HG02610 (cell line): ENCODE measurements around the gene POLR3K.

Experiments
- ATAC-seq: cut with Tn5 transposase; IDR thresholded peaks from one replicate; pipeline ENCODE4 v1.9.1; 2021; ENCODE audit warnings: mild to moderate bottlenecking, moderate library complexity; ENCODE audit not compliant: unreplicated experiment

POLR3K gene

GRCh38 chr16:79151-80054 is 26.0 kb upstream of the POLR3K start:
- no peak for ATAC-seq

- ATAC-seq = peak; percentile 11
Observed at GRCh38 chr16:78444-79150, 25.2 kb upstream of the POLR3K start.

- ATAC-seq = peak; percentile 74
Observed at GRCh38 chr16:77807-78443, 24.5 kb upstream of the POLR3K start, which contains the start of gene MPG. Gene MPG, plus strand, starts transcription at chr16:78225. Its CDS starts 85 bp downstream, at chr16:78310.

GRCh38 chr16:77273-77806 is 23.9 kb upstream of the POLR3K start:
- peak; percentile 17 for ATAC-seq

- no peak for ATAC-seq
Observed at GRCh38 chr16:76535-77272, 23.3 kb upstream of the POLR3K start.

DNA sequence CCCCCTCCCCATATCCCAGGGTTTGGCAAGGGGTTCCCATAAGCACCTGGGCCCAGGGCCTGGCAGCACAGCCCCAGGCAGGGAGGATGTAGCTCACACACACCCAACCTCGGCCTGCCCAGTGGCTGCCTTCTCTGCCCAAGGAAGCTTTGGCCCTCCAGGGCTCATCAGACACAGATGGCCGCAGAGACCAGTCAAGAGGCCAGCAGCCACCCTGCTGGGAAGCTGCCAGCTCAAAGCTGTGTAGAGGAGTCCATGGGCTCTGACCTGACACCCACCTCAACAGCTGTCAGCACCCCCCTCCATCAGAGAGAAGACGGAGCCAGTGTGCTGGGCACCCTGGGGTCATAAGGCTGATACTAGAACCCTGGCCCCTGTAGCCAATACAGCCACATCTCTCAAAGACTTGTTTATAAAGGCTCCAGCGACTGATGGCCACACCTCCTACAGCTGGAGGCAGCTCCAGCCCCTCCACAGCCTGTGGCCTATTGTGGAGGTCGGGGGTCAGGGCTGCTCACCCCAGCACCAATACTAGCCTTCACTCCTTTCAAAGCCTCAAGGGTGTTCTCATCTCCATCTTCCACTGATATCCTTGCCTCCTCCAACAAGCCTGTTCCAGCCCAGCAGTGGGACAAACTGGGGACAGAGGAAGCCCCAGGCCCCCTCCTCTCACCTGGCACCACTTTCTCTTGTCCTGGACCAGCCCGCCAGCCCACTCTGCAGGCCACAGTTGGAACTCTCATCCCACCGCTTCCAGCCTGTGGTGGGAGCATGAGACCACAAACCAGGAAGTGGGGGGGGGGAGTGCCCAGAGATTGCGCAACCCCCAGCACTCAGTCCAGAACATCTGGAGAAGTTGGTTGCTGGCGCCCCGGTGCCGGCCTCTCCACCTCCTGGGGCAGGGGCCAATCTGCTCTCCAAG is 22.4 kb upstream of the POLR3K start:
- ATAC-seq = no peak

DNA sequence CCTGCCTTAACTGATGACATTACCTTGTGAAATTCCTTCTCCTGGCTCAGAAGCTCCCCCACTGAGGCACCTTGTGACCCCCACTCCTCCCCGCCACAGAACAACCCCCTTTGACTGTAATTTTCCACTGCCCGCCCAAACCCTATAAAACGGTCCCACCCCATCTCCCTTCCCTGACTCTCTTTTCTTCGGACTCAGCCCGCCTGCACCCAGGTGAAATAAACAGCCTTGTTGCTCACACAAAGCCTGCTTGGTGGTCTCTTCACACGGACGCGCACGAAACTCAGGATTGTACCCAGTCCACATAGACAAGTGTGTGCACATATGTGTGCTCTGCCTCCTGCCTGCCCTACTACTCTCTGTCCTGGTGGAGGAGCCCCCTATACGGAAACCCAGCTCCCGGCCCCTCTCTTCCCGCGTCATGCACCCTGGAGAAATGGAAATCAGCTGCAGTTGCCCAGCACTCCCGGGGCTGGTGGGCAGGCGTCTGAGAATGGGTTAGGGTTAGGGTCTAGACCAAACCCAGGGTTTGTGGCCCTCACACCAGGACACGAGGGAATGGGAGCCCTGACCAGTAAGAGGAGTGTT is 21.4 kb upstream of the POLR3K start:
- ATAC-seq = no peak

DNA sequence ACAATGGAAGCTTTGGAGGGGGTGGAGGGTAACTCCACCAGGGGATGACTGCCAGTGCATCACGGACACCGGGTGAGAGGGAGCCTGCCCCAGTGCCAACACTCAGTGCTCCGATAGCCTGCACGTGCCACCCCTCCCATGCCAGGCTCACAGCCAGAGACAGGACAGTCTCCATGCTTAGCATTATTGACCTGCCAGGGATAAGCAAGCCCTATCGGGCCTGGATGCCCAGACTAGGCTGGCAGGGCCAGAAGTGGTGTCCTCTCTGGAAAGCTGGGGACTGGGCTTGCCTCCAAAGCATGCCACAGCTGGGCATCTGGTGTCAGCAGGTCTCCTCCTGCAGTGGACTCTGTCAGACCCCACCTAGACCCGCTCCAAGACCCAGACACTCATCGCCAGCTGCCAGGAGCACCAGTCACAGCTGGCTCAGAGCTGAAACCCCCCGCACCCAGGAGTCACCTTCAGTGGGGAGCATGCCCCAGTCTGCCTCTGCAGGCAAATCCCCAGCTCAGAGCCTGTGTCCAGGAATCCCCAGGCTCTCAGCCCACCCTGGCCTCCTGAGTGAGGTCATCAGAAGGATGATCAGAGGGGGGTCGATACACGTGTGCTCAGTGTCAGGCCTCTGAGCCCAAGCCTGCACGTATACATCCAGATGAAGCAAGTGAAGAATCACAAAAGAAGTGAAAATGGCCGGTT is 20.8 kb upstream of the POLR3K start:
- no peak for ATAC-seq

GRCh38 chr16:72561-73548 is 19.4 kb upstream of the POLR3K start, which contains the start of gene RHBDF1:
Gene RHBDF1, minus strand, starts transcription at chr16:72631. Its CDS starts 7,616 bp downstream, at chr16:65015.
- no peak for ATAC-seq

DNA sequence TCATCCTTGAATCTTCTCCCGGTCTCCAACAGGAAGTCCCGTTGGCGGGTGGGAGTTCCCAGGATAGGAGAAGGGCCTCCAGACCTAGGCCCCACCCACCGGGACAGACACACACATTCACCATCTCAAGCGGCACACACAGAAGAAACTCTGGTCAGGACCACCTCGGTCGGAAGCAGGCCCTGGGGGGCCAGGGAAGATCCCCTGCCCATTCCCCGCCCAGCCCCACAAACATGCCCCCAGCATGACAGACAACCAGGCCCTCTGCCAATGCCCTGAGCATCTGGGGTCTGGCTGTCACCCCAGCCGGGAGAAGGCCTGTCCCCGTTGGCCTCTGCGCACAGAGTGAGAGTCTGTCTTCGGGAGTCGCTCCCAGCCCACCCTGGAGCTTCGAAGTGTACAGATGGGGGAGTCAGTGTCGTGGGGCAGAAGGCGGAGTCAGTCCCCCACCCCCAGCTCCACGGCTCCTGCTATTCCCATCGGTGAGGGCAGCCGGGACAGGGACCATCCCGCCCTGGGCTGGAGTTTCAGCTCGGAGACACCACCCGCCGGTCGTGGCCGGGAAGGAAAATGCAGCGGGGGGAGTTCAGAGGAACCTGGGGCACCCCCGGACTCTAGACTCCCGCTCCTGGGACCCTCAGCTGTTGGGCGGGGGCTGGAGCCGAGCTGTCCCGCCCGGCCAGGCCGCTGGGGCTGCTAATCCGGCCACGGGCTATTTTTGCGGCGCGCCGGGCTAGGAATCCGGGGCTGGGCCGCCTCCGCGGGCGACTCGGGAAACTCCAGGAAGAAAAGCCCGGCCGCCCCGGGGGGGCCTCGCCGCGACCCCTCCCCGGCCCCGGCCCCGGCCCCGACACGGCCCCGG is 18.4 kb upstream of the POLR3K start:
- no peak for ATAC-seq

- ATAC-seq = no peak
Observed at GRCh38 chr16:71210-71539, 17.8 kb upstream of the POLR3K start.

DNA sequence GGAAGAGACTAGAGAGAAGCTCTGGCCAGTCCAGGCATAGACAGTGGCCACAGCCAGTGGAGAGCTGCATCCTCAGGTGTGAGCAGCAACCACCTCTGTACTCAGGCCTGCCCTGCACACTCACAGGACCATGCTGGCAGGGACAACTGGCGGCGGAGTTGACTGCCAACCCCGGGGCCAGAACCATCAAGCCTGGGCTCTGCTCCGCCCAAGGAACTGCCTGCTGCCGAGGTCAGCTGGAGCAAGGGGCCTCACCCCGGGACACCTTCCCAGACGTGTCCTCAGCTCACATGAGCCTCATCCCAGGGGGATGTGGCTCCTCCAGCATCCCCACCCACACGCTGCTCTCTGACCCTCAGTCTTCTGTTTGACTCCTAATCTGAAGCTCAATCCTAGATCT is 15.8 kb upstream of the POLR3K start:
- ATAC-seq = no peak

DNA sequence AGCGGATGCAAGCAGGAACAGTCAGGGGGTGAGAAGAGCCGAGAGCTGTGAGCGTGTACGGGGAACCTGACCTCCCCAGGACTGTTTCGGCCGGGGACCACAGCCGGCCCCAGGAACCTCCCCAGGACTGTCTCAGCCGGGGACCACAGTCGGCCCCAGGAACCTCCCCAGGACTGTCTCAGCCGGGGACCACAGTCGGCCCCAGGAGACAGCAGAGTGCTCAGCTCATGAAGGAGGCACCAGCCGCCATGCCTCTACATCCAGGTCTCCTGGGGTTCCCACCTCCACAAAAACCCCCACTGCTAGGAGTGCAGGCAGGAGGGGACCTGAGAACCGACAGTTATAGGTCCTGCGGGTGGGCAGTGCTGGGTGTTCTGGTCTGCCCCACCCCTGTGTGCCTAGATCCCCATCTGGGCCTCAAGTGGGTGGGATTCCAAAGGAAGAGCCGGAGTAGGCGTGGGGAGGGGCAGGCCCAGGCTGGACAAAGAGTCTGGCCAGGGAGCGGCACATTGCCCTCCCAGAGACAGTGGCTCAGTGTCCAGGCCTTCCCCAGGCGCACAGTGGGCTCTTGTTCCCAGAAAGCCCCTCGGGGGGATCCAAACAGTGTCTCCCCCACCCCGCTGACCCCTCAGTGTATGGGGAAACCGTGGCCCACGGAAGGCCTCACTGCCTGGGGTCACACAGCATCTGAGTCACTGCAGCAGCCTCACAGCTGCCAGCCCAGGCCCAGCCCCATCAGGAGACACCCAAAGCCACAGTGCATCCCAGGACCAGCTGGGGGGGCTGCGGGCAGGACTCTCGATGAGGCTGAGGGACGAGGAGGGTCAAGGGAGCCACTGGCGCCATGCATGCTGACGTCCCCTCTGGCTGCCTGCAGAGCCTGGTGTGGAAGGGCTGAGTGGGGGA is 14.7 kb upstream of the POLR3K start:
- no peak for ATAC-seq

- ATAC-seq = no peak
Observed at GRCh38 chr16:67183-67791, 13.9 kb upstream of the POLR3K start.
